ENCODE results near the gene NHEJ1.

GRCh38 chr2:219186754-219187456, 26.3 kb upstream of the NHEJ1 start:
- TF ChIP-seq CTCF (IDR thresholded peaks at IDR 0.05; ENCODE audit: low read length) (no peak), EZH2 (optimal IDR thresholded peaks at IDR 0.05; ENCODE audit: low read depth, low read length) (no peak), EZH2phosphoT487 (IDR thresholded peaks at IDR 0.05; ENCODE audit: low read length) (no peak)
